ENCODE results near the gene NLRP3.
A peak's percentile ranks its signal among the peaks of the same experiment; 100 is the strongest.
"Not testable (repeated sequence)": the region's sequence is repeated elsewhere in the genome, so short reads cannot be mapped to it uniquely, and the experiment has no call there.

The NLRP3 gene

GRCh38 chr1:247392088-247392487 lies 23.9 kb upstream of the NLRP3 start:
- DNase-seq, result no peak

GRCh38 chr1:247395075-247395474 lies 20.9 kb upstream of the NLRP3 start:
- DNase-seq, result not testable (repeated sequence)

- DNase-seq, result no peak
Observed at GRCh38 chr1:247400685-247401084, 15.3 kb upstream of the NLRP3 start.

- DNase-seq, result peak; percentile 18
Observed at GRCh38 chr1:247401310-247402119, 14.5 kb upstream of the NLRP3 start.

GRCh38 chr1:247402120-247402675 lies 13.8 kb upstream of the NLRP3 start:
- DNase-seq, result no peak

GRCh38 chr1:247406014-247406656 lies 9.8 kb upstream of the NLRP3 start:
- no peak for DNase-seq

- no peak for DNase-seq
Observed at GRCh38 chr1:247407180-247407616, 8.8 kb upstream of the NLRP3 start.

GRCh38 chr1:247408100-247408499 lies 7.9 kb upstream of the NLRP3 start:
- no peak for DNase-seq

GRCh38 chr1:247409869-247410544 lies 6.0 kb upstream of the NLRP3 start:
- DNase-seq, result no peak

- no peak for DNase-seq
Observed at GRCh38 chr1:247411621-247412327, 4.2 kb upstream of the NLRP3 start.

GRCh38 chr1:247417831-247418230 lies 1.9 kb downstream of the NLRP3 start:
- no peak for DNase-seq

GRCh38 chr1:247419336-247419735 lies 3.4 kb downstream of the NLRP3 start:
- no peak for DNase-seq

GRCh38 chr1:247421074-247421473 lies 5.1 kb downstream of the NLRP3 start:
- no peak for DNase-seq

GRCh38 chr1:247429496-247429895 lies 13.5 kb downstream of the NLRP3 start:
- DNase-seq, result no peak

- no peak for DNase-seq
Observed at GRCh38 chr1:247430434-247430833, 14.5 kb downstream of the NLRP3 start.

GRCh38 chr1:247431643-247432042 lies 15.7 kb downstream of the NLRP3 start:
- no peak for DNase-seq

- DNase-seq, result no peak
Observed at GRCh38 chr1:247434005-247434404, 18.0 kb downstream of the NLRP3 start.

GRCh38 chr1:247435030-247435758 lies 19.2 kb downstream of the NLRP3 start:
- DNase-seq, result no peak

GRCh38 chr1:247435759-247436147 lies 19.8 kb downstream of the NLRP3 start:
- no peak for DNase-seq

- no peak for DNase-seq
Observed at GRCh38 chr1:247437551-247438505, 21.9 kb downstream of the NLRP3 start.
